Stimulated activated CD8-positive, alpha-beta memory T cell treated with anti-CD3 and anti-CD28 coated beads, Interleukin-4, amount 100 ng/mL, for 48 hours (primary cell): ENCODE measurements around the gene CAV2.

Source experiments
- DNase-seq: peaks from one replicate; pipeline ENCODE4 v3.0.0-alpha.2; 2020

Gene CAV2

DNA sequence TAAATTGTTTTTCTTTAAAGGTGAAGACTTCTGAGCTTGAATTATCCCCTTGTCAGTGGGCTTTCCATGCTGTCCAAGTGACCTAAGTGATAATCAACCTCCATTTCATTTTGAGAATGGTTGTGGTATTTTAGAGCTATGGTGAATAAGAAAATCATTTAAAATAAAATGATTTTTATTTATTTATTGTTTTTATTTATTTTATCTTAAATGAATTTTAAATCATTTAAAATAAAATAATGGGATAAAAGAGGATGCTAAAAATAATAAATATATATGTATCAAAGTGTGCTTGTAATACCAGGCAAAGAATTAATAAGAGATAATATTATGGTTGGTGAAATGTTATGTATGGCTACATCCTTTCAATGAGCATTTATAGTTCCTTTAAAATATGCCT, 49.8 kb downstream of the CAV2 start:
- DNase-seq: no peak

- no peak for DNase-seq
Observed at GRCh38 chr7:116551692-116552091, 52.2 kb downstream of the CAV2 start.

- DNase-seq: no peak
Observed at GRCh38 chr7:116552602-116553001, 53.1 kb downstream of the CAV2 start.

DNA sequence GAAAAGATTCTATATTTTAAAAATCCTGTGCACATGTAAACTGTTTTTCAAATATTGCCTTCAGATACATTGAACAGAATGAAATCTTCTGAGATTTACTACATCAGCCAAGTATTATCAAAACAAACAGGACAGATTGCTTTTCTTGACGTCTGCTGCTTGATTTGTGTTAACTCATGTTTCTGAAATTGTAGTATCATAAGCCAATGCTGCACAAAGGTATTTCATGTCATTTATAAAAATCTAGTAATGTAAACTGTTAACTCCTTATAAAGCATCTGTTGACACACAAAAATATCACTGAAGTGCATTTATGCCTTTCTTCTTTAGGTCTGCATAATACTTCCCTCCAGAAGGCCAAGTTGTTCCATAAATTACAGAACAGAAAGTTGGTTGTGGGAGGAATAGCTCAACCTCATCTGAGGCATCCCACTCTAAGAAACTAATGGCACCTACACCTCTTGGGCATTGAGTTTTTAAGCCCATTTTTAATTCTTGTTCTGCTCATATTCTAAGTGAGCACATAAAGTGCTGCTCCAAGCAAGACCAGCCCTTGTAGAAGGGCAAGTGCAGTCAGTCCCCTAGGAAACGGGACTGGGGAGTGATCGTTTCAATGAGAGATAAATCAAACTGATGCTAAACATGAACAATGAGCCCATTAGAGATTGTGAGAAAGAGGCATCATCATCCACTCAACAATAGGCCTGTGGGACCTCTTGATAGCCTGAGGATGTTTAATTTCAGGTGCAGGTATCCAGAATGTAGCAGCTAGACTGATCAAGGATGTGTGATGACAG, 53.8 kb downstream of the CAV2 start:
- DNase-seq: no peak

GRCh38 chr7:116554436-116554835, 54.9 kb downstream of the CAV2 start:
- no peak for DNase-seq

GRCh38 chr7:116554911-116555310, 55.4 kb downstream of the CAV2 start:
- DNase-seq: no peak

DNA sequence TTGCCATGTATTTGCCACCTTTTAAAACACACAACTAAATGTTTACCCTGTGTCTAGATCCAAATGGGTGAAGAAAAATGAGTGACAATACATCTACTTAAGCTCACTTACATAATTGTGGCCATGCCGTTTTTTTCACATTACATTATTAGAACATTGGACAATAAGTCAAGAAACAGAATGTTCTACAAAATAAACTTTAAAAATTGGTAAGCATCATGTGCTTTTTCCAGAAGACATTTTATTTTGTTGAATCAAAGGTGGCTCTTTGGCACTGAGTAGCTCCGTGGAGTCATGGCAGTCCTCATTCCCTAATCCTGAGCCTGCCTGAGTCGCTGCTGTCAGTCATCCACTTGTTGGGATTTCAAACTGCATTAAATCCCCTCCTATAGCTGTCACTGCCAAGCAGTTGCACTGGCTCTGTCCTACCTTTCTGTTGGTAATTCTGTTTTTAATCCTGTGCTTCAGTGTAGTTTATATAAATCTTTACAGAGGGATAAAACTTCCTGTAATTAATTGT, 57.6 kb downstream of the CAV2 start:
- DNase-seq: no peak

DNA sequence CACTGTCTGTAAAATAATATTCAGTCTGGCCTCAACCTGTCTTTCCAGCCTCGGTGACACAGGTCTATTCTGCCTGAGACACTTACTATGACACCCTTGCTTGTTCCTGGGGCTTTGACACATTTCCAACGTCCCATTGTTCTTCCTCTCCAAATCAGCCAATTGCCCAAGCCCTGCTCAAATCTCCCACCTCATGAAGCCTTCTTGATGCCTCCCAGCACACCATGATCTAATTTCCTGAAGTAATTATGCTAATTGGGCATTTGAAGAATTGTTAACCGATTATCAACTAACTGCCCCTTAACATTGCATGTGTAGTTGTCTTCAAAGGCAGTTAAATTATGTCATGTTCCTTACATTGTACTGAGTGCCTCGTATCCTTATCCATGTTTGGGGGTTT, 58.4 kb downstream of the CAV2 start:
- DNase-seq: no peak
